Inflammatory macrophage treated with lipopolysaccharide for 4 hours (primary cell): Measurements from ENCODE around the gene KCNE1.
"Not testable (repeated sequence)": the region's sequence is repeated elsewhere in the genome, so short reads cannot be mapped to it uniquely, and the experiment has no call there.

Experiments
- DNase-seq: peaks from one replicate; pipeline ENCODE4 v3.0.0-alpha.2; 2020

The KCNE1 gene

GRCh38 chr21:34510148-34511142 is 1.6 kb downstream of the KCNE1 start:
- DNase-seq = peak; percentile 81

- no peak for DNase-seq
These were observed 2.9 kb downstream of the KCNE1 start for GRCh38 chr21:34509151-34509550.

GRCh38 chr21:34504595-34504994 is 7.4 kb downstream of the KCNE1 start:
- DNase-seq = peak; percentile 86

- DNase-seq = no peak
These were observed 9.4 kb downstream of the KCNE1 start for GRCh38 chr21:34502480-34503106.

- DNase-seq = no peak
These were observed 10.3 kb downstream of the KCNE1 start for GRCh38 chr21:34501716-34502115.

GRCh38 chr21:34500191-34500590 is 11.8 kb downstream of the KCNE1 start:
- DNase-seq = no peak

- DNase-seq = no peak
These were observed 12.9 kb downstream of the KCNE1 start for GRCh38 chr21:34499116-34499515.

GRCh38 chr21:34498623-34499022 is 13.4 kb downstream of the KCNE1 start:
- no peak for DNase-seq

GRCh38 chr21:34483854-34484253 is 28.2 kb downstream of the KCNE1 start:
- not testable (repeated sequence) for DNase-seq

GRCh38 chr21:34483435-34483834 is 28.6 kb downstream of the KCNE1 start:
- DNase-seq = not testable (repeated sequence)

GRCh38 chr21:34467333-34467732 is 44.7 kb downstream of the KCNE1 start:
- not testable (repeated sequence) for DNase-seq

GRCh38 chr21:34459426-34459825 is 52.6 kb downstream of the KCNE1 start:
- not testable (repeated sequence) for DNase-seq

GRCh38 chr21:34458266-34458665 is 53.7 kb downstream of the KCNE1 start:
- not testable (repeated sequence) for DNase-seq

GRCh38 chr21:34456180-34456579 is 55.8 kb downstream of the KCNE1 start:
- DNase-seq = not testable (repeated sequence)

GRCh38 chr21:34455628-34456027 is 56.4 kb downstream of the KCNE1 start:
- not testable (repeated sequence) for DNase-seq

GRCh38 chr21:34447018-34447417 is 65.0 kb downstream of the KCNE1 start:
- DNase-seq = not testable (repeated sequence)

- not testable (repeated sequence) for DNase-seq
These were observed 68.5 kb downstream of the KCNE1 start for GRCh38 chr21:34443486-34443885.

GRCh38 chr21:34429710-34430109 is 82.3 kb downstream of the KCNE1 start:
- not testable (repeated sequence) for DNase-seq

GRCh38 chr21:34428441-34428840 is 83.6 kb downstream of the KCNE1 start:
- not testable (repeated sequence) for DNase-seq

- DNase-seq = not testable (repeated sequence)
These were observed 84.7 kb downstream of the KCNE1 start for GRCh38 chr21:34427339-34427738.

- DNase-seq = not testable (repeated sequence)
These were observed 88.2 kb downstream of the KCNE1 start, which contains the start of gene SMIM34 for GRCh38 chr21:34423805-34424204. Gene SMIM34, minus strand, starts transcription at chr21:34423951. Its CDS starts 112 bp downstream, at chr21:34423839.

GRCh38 chr21:34417448-34418077 is 94.4 kb downstream of the KCNE1 start:
- DNase-seq = not testable (repeated sequence)

GRCh38 chr21:34407294-34407693 is 104.7 kb downstream of the KCNE1 start:
- not testable (repeated sequence) for DNase-seq
